HG03442 (cell line): ENCODE measurements around the gene SMNDC1.
"Not testable (repeated sequence)": the region's sequence is repeated elsewhere in the genome, so short reads cannot be mapped to it uniquely, and the experiment has no call there.

Experiments
- ATAC-seq: cut with Tn5 transposase; IDR thresholded peaks from one replicate; pipeline ENCODE4 v1.9.1; 2021; ENCODE audit warnings: mild to moderate bottlenecking, moderate library complexity; ENCODE audit not compliant: unreplicated experiment

Gene SMNDC1

DNA sequence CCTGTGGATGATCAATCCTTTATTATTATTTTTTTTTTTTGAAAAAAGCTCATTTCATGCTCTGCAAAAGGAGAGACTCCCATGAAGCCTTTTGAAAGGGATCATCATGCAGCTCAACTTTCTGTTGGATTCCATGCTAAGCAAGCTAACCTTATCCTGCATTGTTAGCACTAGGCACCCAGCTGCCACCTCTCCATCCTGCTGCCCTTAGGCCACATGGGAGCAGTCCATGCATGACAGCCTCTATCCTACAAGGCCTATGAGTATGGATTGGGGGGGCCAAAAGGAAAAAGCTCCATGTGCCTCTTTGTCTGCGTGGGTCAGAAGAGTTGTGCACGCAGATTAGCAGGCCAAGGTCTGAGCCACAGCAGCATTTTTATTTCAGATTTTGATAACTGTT, 19.2 kb downstream of the SMNDC1 start:
- ATAC-seq, result no peak

DNA sequence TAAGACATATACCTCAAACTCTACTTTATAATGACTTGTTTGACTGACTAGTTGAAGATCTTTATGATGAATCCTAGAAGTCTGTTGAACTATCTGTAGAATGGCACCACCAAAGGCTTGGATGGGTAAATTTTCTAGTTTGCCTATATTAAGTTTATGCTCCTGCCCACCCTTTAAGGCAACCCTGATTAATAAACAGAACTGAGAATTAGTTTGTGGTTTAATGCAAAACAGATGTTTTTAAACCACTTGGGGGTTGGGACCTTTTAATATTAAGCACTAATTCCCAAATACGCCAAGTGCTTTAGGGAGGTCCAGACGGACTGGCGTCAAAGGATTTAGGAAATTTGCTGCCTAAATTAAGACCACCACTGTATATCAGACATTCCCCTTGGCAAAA, 20.5 kb downstream of the SMNDC1 start:
- no peak for ATAC-seq

DNA sequence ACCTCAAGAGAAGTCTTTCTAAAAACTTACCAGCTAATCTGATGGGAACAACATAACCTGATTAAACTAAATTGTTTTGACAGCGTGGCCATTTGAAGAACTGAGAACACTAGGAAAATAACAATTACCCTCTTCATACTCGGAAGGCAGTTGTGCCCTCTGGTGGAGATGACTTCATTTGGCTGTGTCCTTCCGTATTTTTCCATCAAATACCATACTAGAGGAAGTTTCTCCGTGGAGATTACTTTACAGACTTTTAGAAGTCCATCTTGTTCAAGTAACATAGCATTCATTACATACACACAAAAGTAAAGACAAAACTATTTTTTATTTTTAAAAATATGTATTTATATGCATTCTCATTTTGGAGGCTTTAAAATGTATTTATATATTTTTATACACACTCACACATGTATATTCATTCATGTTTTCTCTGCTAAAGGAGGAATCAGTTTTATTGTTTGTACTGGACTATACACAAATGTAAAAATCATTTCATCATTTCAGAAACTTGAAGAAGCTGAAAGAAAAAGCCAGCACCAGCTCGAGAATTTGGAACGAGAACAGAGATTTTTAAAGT, 25.2 kb downstream of the SMNDC1 start:
- ATAC-seq, result peak; percentile 59

DNA sequence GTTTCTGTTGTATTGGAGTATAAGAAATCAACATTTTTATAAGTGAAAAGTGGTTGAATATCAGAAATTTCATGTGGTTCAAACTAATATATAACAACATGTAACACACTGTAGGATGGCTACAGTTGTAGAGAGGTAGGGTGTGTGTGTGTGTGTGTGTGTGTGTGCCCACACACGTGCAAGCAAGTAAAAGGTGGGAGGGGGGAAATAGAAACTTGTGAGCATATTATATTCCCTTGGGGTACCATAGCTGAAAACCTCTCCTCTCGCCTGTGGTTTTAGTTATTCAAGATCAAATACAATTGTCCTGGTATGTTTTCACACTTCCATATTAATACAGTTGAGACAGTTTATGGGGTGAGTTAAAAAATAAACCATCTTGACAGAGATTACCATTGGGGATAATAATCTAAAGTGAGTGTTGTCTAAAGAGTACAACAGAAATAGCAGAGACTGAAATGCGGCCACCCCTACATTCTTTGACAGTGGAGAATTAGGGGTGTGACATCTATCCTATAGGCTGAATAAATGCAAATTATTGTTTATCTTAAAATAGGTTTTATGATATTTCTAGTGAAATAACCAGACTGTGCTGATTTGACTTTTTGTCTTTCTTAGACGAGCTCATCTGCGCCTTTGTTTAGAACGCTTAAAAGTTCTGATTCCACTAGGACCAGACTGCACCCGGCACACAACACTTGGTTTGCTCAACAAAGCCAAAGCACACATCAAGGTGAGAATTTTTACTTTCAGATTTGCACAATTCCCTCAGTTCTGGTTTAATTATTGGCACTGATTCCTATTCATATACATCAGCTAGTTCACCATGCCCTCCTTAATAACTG, 25.9 kb downstream of the SMNDC1 start:
- no peak for ATAC-seq

DNA sequence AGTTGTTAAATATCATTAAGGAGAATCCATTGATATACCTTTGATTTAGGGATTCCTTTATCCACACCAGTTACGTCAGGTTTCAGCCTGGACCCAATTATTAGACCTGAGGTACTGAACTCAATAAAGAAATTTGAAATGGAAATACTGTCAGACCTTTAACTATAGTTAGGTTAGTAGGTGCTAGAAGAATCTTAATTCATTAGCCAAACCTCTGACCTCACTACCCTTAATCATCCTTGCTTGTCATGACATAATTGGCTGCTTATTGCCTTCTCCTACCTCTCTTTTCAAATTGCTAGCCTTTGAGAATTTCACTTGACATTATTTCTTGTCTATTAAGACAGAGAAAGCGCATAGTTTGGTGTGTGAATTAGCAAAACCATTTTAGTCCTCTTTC, 27.1 kb downstream of the SMNDC1 start:
- no peak for ATAC-seq

DNA sequence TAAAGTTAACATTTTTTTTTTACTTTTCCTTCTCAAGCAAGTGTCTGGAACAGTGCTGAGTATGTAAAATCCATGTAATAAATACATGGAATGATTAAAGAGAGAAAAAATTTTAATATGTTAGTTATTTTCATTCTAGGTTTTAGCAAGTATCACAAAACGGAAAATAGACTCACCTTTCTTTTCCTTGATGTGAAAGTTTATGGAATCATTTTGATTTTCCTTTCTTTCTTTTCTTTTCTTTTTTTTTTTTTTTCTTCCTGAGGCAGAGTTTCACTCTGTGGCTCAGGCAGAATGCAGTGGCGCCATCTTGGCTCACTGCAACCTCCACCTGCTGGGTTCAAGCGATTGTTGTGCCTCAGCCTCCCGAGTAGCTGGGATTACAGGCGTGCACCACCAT, 28.1 kb downstream of the SMNDC1 start:
- no peak for ATAC-seq

DNA sequence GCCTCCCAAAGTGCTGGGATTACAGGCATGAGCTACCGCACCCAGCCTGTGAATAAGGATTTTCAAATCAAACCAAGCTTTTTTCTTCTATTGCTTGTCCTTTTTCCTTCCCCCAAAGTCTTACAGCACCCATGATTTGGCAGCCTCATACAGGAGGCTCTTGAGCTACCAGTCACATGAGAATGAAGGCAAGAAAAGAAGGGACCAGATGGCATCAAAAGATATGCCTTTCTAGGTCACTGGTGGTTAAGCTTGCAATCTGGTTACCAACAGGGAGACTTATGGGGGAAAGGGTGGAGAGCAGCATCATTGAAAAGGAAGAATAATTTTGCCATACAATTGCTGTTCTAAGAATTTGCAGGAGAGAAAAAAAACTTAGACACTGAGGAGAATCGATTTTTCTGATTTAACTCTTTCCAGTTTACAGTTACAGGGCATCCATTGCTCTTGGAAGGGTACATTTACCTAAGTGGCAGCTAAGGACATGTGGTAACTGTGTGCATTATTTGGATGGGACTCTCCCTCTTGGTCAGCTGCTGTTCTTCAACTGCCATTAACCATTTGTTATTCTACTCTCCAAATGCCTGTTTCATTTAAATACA, 29.5 kb downstream of the SMNDC1 start:
- ATAC-seq, result no peak

DNA sequence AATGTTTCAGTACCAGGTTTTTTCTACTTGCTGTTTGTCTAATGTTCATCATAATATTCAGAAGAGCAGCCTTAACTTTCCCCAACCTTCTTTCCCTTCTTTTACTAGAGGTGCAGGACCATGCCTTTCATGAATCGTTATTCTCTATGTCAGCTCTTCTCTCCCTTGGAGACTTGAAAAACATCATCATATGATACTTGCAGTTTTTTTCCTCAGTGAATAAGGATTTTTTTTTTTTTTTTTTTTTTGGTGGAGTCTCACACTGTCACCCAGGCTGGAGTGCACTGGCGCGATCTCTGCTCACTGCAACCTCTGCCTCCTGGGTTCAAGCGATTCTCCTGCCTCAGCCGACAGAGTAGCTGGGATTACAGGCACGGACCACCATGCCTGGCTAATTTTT, 30.1 kb downstream of the SMNDC1 start:
- no peak for ATAC-seq

DNA sequence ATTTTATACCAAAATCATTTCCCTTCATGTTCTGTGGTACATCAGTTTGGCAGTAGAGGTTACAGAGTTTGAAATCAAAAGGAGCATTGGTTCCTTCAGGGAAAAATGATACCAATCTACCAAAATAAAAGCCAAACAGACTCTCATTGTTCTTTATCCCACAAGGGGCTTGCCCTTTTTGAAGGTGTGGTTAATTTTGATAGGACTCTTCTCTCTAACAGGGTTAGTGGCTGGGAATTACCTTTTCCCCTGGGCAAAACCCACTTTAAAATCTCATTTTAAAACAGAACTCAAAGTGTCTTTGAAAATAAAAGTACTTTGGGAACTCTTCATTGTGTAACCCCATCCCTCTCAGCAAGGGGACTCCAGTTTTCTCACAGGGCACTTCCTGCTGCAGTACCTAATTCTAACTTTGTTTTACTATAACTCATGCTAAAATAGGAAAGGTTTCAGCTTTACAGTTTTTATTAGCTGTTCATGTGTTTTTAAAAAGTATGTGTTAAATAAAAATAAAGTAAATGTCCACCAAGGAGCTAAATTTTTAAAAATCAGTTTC, 30.6 kb downstream of the SMNDC1 start:
- no peak for ATAC-seq

DNA sequence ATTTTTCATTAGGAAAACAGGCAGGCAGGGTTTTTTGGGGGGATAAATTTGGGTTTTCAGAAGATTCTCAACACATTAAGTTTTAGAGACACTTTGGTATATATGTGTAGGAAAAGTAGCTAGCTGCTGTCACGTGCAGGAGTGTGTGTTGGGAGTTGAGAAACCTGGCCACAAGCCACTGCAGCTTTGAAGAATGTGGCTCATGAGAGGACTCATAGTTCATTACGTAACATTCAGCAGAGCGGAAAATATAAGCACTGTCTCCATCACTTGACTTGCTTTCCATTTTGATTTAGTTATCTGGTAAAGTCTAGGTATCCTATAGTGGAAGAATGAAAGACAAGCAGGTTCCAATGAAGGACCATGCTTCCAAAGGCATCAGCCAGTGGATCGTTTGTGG, 31.2 kb downstream of the SMNDC1 start:
- ATAC-seq, result peak; percentile 48

DNA sequence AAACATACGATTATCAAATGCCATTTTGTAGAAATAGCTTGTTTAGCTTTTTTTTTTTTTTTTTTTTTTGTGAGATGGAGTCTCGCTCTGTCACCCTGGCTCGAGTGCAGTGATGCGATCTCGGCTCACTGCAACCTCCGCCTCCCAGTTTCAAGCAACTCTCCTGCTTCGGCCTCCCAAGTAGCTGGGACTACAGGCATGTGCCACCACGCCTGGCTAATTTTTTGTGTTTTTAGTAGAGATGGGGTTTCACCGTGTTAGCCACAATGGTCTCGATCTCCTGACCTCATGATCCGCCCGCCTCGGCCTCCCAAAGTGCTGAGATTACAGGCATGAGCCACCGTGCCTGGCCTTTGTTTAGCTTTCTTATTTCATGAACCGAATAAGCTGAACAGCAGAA, 31.7 kb downstream of the SMNDC1 start:
- not testable (repeated sequence) for ATAC-seq

DNA sequence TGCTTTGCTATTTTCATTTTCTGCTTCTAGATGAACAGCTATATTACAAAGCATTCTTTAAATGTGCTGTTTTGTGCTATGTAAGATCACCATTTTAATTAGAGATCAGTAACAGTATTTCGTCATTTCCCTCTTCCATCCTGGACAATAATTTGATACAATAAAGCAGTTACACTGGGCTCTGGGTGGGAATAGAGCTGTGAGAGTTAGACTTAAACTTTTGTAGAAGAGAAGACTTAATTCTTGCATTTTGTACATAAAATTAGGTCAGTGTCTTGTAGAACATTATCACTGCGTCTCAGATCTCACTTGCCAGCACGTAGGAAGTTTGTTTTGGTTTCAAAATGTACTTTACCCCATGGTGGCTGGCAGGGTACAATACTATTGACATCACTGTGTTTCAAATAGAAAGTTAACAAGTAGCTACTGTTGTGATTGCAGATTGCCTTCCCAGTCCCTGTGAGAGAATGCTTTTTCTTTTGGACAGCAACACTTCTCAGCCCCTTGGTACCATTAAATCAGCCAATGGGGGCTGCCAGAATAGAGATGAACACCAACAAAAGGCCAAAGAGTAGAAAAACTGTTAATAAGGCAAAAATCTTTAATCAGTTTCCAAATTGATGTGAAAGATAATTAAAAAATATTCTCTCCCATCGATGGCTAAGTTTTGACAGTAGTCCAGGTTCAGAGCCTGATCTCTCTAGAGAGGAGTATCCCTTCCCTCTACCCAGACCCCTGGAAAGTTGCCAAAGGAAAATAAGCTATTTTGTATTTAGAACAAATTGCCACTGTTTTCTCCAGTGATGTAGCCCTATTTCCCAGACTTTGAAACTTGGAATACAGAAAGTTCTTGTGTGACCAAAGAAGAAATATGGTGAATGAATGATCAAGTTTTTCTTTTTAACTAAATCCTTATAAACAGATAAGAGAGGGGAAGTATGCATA, 35.1 kb downstream of the SMNDC1 start:
- ATAC-seq, result peak; percentile 51

DNA sequence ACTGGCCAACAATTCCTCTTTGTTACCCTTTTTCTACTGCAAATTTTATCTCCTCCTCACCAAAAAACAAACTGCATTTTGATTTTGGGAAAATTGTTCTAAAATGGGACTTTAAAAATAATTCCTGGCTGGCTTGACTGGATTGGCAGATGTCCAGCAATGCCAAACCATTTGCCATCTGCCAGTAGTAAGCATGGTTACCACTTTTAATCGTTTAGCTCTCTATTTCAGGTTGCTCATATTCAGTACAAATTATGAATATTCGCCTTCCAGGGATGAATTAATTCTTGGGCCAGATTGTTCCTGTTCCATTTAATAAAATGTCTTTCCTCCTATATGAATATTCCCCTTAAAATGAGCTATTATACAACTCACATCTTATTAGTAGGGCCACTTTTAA, 35.7 kb downstream of the SMNDC1 start:
- ATAC-seq, result no peak

DNA sequence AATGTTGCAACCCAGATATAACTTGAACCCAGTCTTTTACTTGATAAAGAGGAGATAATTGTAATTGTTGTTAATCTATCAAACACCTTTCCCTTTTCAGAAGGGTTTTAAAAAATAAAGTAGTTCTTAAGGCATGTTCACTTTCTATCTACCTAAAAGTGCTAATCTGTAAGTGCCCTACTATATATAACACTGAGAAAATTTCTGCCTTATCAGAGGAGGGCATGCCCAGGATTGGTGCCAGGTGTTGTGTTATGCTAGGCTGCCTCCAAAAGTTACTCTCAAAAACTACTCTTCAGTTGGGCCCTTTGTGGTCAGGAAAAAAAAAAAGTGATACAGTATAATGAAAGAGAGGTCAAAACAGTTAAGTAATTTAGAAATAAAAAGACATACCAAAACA, 36.3 kb downstream of the SMNDC1 start:
- ATAC-seq, result no peak

DNA sequence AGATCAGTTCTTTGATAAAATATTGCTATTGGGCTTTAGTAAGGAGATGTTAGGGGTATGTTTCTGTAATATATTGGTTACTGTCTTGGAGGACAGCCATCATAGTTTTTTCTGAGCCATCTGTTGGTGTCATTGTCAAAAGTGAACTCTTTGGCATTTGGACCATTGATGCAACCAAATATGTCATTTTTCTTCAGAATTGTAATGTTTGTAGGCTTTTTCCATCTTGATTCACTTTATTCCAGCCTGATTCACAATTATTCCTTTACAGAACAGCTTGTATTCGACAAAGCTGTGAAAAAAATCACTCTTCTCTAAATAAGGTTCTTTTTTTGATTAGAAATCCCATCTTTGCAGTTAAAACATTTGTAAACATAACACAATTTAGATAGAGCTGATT, 37.4 kb downstream of the SMNDC1 start:
- ATAC-seq, result no peak

DNA sequence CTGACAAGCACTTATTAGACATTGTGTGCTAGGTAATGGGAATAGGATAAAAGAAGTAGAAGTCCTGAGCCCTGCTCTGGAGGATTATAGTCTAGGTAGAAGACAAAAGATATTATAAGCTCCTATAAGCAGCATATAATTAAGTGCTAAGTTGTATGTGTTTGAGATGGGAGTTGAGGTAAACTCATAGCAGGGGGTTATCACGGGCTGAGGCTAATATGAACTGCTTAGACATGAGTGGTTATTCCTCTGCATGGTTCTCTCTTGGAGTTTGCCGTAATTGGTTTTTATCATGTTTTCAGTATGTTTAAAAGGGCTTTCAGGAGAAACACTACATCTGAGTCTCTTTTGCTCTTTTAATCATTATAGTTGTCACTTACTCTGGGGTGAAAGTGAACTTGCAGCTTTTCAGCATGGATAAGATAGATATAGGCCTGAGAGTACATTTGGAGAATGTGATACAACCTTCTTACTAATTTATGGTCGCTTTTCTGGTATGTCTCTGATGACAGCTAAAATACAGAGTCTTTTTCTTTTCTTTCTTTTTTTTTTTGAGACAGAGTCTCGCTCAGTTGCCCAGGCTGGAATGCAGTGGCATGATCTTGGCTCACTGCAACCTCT, 39.0 kb downstream of the SMNDC1 start:
- ATAC-seq, result no peak

DNA sequence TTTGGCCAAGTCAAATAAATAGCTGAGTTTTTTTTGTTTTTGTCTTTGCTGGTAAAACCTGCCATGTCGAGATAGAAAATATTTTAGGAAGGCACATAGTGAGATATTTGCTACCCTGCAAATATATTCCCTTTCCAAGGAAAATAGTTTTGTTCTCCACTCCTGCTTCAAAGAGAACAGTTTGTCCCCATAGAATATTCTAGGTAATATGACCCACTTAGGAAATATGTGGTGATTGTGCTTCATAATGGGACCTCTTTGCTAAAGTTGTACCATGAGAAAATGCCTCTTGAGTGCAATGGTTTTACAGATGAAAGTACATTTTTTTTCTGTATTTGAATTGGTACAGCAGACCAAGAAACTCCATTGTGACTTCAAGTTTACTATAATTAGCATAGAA, 41.6 kb downstream of the SMNDC1 start:
- no peak for ATAC-seq

DNA sequence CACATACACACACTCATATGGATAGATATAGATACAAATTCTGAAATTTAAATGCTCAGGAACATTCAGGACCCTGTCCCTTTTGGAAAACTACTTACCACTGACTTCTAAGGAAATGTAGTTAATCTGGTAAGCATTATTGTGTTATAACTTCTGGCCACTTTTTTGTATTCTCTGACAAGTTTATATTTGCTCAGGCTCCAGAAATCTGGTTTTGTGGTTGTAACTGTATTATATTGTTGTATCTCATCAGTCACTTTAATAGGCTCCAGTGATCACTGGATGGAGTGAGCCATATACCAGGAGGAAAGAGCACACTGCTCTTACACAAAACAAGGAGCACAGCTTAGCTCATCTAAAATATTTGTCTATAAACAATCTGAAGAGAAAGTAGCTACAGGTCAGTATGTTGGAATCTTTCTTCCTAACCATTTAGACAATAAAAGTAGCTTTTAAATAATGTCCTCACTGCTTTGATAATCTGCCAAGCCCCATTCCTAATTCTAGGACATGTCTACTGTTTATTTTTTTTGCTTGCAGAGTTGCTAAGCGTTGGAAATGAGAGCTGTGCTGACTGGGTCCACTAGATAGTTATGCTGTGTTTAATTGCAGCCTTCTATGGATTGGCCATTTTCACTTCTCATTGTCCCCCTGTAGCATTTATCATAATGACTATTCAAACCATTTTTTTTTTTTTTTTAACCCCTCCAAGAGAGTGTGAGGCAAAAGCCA, 43.8 kb downstream of the SMNDC1 start:
- no peak for ATAC-seq

DNA sequence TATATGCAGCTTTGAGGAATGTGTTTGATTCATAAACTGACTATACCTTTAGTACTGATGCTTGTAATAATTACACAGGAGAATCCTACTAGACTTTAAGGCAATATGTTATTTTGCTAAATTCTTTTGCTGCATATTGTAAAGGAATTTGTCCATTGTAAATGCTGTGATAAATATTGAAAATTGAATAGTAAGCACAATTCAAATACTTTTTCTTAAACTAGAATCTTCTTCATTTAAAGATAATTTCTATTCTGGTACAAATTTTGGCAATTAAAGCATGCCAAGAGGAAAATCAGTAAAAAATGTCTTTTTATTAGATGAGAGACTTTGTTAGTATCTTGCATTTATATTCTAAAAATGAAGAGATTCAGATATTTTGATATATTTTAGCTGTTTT, 45.4 kb downstream of the SMNDC1 start:
- no peak for ATAC-seq

DNA sequence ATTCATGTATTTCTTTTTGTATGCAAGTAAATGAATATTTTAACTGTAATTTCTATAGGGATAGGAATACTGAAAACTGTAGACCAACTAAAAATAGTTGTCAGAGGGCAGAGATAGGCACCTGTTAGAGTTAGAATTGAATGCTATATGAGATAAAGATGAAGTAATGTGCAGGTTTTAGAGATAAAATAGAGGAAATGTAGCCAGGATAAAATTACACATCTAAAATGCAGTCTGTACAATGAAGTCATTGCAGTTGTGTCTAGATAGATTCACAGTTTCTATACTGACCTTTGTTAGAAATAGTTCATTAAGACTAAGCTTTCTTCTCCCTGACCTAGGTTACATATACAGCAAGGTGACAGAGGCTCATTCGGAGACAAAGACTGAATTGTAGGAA, 46.2 kb downstream of the SMNDC1 start:
- ATAC-seq, result no peak
